Inferior parietal cortex (tissue), 1 donor: ENCODE data around the gene DAP3.
"Not testable (repeated sequence)": the region's sequence is repeated elsewhere in the genome, so short reads cannot be mapped to it uniquely, and the experiment has no call there.

Experiments used
- DNase-seq: peaks from one replicate; pipeline ENCODE4 v3.0.0-alpha.2; 2016; ENCODE audit errors: extremely low spot score

DAP3 gene

DNA sequence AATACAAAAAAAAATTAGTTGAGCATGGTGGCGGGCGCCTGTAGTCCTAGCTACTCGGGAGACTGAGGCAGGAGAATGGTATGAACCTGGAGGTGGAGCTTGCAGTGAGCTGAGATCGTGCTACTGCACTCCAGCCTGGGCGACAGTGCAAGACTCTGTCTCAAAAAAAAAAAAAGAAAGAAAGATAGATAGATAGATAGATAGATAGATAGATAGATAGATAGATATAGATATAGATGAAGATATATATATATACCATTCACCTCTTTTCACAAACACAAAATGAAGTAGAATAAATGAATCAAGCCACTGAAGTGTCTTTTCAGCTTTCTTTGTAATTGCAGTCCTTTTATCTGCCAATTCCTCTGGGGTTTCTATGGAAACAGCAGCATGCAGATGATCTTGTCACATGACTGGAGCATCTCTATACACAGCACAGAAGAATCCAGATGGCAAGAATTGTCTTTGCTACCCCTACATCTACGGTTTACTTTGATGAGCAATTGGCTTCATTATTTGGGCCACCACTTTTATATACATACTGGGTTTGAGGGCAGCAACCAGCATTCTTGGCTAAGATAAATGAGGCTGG, 29.7 kb downstream of the DAP3 start:
- DNase-seq, result peak; percentile 60

- DNase-seq, result no peak
Observed at GRCh38 chr1:155719703-155720102, 30.8 kb downstream of the DAP3 start.

- no peak for DNase-seq
Observed at GRCh38 chr1:155725142-155725541, 36.3 kb downstream of the DAP3 start.

DNA sequence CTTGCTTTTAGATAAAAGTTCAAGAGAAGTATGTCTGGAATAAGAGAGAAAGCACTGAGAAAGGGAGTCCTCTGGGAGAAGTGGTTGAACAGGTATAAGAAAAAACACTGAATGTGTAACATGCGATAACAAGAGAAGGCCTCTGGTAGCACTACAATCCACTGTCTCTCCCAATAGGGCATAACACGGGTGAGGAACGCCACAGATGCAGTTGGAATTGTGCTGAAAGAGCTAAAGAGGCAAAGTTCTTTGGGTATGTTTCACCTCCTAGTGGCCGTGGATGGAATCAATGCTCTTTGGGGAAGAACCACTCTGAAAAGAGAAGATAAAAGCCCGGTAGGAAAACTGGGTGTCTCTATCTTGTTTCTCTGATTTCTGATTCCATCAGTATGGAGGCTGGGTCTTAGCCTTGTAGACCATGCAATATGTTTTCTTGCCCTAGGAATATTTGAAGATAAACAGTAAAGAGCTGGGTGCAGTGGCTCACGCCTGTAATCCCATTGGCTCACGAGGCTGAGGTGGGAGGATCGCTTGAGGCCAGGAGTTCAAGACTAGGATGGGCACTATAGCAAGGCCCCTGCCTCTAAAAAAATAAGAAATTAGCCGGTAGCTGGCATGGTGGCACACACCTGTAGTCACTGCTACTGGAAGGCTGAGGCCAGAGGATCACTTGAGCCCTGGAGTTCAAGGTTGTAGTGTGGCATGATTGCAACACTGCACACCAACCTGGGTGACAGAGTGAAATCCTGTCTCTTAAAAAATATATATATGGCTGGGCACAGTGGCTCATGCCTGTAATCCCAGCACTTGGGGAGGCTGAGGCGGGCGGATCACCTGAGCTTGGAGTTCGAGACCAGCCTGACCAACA, 40.4 kb downstream of the DAP3 start:
- peak; percentile 86 for DNase-seq

DNA sequence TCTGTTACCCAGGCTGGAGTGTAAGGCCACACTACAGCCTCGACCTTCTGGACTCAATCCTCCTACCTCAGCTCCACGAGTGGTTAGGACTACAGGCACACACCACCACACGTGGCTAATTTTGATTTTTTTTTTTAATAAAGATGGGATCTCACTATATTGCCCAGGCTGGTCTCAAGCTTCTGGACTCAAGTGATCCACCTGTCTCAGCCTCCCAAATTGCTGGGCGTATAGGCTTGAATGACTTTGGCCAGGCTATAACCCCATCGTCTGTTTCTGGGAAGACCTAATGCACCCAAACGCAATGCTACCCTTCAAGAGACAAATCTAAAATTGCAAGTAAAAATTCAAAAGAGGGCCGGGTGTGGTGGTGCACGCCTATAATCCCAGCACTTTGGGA, 52.1 kb downstream of the DAP3 start:
- no peak for DNase-seq

DNA sequence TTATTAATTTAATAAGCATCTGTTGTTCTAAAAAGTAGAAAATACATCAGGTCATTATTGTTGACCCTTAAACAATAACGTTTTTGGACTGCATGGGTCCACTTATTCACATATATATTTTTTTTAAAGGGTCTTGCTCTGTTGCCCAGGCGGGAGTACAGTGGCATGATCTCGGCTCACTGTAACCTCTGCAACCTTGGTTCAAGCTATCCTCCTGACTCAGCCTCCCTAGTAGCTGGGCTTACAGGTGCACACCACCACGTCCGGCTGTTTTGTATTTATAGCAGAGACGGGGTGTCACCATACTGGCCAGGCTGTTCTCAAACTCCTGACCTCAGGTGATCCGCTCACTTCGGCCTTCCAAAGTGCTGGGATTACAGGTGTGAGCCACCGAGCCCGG, 53.0 kb downstream of the DAP3 start:
- DNase-seq, result no peak

GRCh38 chr1:155744711-155745283, 55.9 kb downstream of the DAP3 start:
- DNase-seq, result no peak

GRCh38 chr1:155745284-155746228, 56.7 kb downstream of the DAP3 start:
- DNase-seq, result peak; percentile 95

GRCh38 chr1:155747586-155747985, 58.7 kb downstream of the DAP3 start:
- DNase-seq, result not testable (repeated sequence)

DNA sequence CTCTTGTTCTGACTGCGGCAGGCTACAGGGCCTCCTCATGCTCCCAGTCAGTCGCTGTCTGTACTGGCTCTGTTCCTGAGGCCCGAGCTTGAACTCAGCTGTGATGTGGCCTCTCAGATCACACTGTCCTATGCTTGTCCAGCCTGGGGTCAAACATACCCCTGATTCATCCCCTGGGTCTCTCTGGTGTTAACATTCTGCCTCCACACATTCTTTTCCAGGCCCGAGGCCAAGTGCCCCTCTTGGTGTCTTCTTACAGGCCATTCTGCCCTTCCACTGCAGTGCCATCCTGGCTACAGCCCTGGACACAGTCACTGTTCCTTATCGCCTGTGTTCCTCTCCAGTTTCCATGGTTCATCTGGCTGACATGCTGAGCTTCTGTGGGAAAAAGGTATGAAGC, 59.2 kb downstream of the DAP3 start:
- not testable (repeated sequence) for DNase-seq

GRCh38 chr1:155759017-155759416, 70.1 kb downstream of the DAP3 start:
- DNase-seq, result not testable (repeated sequence)

DNA sequence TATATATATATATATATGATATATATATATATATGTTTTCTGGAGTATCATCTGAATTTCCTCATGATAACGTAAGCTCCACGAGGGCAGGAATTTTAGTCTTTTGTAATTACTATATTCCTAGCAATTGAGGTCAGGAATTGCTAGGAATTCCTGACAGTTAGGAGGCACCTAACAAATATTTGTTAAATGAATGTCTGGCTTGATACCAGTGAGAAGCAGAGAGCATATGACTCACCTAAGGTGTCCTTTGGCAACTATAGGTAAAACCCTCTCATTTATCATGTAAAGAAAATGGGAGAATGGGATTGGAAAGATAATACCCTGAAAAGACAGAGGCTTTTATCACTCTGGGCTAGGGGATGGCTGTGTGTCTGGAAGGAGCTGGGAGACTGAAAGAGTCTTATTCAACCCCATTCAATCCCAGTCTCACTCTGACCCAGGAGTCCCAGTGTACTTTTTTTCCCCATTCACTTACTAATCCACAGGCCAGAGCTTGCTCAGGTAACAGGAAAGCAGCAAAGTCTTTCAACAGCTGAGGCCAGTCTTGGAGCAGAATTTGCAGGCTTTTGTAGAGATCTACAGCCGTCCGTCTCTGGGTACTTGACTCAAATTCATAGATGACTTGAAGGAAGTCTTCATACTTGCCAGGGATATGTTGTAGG, 71.2 kb downstream of the DAP3 start:
- DNase-seq, result no peak

DNA sequence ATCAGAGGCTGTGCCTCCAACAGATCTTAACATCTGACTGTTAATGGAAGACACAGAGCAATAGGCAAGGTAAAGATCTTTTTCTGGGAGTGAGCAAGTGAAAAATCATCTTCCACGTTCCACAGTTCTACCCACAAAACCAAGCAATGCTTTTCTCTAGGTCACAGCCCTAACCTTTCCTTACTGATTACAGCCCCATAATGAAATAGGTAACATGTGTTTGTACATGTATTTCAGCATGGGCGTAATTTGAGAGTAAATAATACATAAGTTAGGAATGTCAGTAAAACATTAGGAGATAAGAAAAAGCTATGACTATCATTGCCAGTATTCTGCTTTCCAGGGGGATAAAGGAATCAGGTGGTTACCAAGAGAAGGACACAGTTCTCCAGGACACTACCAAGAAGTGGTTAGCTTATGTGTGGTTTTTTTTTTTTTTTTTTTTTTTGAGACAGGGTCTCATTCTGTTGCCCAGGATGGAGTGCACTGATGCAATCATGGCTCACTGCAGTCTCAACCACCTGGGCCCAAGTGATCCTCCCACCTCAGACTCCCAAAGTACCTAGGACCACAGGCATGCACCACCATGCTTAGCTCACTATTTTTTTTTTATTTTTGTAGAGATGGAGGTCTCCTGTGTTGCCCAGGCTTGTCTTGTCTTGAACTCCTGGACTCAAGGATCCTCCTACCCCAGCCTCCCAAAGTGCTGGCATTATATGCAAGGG, 72.0 kb downstream of the DAP3 start:
- DNase-seq, result no peak

DNA sequence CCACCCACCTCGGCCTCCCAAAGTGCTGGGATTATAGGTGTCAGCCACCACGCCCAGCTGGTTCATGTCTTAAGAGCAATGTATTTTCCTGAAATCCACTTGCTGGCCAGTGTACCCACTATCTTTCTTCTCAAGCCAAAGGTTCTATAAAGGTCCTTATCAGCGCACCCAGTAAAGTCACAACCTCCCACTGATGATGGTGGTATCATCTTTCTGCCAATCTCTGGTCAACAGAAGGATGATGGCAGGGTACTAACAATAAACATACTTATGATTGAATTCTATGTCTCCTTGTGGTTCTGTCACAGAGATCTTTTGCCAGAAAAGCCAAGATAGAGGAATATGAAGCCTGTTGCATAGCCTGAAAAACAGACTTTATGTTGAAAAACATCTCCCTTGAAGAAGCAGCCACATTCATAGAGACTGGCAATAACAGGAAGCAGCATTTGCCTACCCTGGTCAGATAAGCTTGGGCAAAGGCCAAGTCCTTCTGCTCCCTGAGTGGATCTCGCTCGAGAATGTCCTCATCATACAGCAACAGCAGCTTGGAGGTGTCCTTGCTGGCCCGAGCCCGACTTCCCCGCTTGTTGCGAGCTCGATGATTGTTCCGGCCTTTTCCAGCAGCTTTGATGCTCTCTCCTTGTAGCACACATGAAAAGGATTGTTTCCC, 73.0 kb downstream of the DAP3 start:
- no peak for DNase-seq

DNA sequence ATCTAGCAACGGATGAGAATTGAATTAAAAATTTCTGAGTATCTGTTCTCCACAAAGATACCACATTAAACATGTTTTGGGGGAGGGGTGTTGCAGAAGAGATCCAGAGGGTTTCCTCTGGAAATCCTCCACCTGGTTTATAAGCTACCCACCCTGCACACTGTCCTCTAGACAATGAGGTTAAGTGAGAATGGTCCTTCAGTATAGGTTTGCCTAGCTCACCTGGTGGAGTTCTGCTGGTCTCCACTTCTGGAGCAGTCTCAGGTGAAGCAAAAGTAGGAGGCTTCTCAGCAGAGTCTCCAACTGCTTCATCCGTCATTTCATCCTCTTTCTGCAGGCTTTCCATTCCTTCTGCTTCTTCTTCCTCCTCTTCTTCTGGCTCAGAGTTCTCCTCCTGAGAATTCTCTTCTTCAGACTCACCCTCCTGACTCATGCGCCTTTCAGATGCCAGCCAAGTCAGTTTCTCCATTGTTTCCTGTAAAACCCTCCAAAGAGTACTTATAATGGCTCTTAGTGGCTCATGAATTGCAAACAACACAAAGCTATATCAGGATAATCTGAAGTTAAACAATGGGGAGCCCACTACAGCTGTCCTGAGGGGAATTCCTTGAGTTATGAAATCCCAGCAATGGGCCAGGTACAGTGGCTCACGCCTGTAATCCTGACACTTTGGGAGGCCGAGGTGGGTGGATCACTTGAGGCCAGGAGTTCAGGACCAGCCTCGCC, 74.4 kb downstream of the DAP3 start:
- DNase-seq, result peak; percentile 12

GRCh38 chr1:155763989-155764388, 75.1 kb downstream of the DAP3 start:
- DNase-seq, result not testable (repeated sequence)

DNA sequence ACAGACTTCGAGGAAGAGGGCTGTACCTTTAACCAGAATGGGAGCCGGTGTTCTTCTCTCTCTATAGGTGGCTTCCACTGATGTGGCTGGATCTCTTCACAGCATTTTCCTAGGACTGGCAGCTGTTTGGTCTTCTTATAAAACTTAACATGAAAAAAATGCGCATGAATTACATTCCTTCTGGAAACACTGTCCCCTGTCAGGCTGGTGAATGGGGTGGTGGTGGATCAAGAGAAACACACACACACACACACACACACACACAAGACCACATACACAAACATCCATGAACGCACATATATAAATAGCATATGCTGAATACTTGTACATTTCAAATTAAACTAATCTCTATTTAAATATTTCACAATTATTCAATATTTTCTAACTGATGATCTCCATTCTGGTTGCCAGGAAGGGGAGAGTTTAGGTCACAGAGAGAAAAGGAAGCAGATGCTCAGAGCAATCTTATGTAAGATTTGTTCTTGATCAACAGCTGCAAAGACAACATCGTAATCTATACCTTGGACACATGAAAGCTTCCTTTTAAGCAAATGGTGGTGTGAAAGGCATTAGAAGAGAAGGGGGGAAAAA, 78.6 kb downstream of the DAP3 start:
- DNase-seq, result not testable (repeated sequence)

- DNase-seq, result no peak
Observed at GRCh38 chr1:155769257-155769656, 80.4 kb downstream of the DAP3 start.

- no peak for DNase-seq
Observed at GRCh38 chr1:155773221-155773620, 84.3 kb downstream of the DAP3 start.
